GM18909 (cell line): ENCODE data around the gene DNAJC11.
A peak's percentile ranks its signal among the peaks of the same experiment; 100 is the strongest.
"Not testable (repeated sequence)": the region's sequence is repeated elsewhere in the genome, so short reads cannot be mapped to it uniquely, and the experiment has no call there.

Source experiments
- ATAC-seq: cut with Tn5 transposase; IDR thresholded peaks from one replicate; pipeline ENCODE4 v1.9.1; 2021; ENCODE audit warnings: mild to moderate bottlenecking; ENCODE audit not compliant: unreplicated experiment, poor library complexity

DNAJC11 gene

DNA sequence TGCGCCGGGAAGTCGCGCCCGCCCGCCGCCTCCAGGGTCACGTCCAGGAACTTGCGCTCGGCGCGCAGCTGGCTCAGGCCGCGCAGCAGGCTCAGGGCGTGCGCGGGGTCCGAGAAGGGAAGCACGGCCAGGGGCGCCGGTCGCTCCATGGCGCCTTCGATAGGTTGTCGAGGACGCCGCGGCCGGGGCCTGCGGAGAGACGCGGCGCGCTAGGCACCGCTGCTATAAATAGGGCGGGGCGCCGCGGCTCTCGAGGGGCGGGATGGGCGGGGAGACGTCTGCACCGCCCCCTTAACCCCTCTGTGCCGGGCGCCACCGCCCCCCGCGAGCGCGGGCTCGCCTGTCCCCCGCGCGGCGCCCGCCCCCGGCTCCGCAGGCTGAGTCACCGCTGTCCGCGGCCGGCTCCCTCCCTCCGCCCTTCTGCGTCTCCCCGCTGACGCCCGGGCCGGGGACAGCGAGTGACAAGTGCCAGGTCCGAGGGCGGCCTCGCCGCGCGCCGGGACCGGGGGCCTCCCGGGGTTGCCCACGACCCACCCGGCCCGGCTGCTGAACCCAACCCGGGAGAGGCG is 98.9 kb downstream of the DNAJC11 start, which contains the start of gene KLHL21:
TSS of gene KLHL21 (minus strand) at position 201 of the 569 bp plus-strand sequence. CDS start at position 149, 52 bp downstream.
- ATAC-seq = peak; percentile 53

- peak; percentile 8 for ATAC-seq
These were observed 99.5 kb downstream of the DNAJC11 start for GRCh38 chr1:6601923-6602668.

DNA sequence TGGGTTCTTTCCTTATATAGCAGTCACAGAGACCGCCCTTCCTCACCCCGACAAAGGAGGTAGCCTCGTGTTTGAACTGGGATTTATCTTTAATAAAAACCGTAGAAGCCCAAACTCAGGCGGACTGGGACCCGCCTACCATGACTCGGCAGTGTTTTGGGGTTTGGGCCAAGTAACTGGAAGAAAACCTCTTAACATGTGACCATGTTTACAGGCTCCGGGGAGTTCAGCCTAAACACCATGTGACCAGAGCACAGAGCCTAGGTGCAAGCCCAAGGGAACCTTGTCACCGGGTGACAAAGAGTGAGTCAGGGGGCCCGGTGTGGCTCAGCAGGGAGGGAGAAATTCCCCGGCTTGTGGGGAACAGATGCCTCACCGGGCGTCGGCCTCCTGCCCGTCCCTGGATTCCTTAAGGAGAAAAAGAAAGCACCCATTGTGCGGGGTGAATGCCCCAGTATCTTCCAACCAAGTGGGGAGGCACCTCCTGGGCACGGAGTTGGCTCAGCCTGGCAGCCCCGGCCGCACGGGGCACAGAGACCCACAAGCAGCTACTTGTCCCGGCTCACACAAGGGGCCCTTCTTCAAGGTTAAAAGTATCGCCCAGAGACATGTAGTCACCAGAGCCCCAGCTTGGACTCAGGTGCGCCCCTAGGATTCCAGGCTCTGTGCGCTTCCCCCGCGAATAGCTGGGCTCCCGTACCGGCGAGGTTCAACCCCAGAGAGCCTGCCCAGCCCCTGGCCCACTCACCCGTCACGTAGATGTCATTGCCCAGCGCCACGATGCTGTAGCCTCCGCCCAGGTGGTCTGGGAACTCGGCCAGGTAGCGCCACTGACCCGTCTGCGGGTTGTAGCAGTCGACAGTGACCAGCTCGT is 100.3 kb downstream of the DNAJC11 start:
- ATAC-seq = no peak

GRCh38 chr1:6600410-6601048 is 101.1 kb downstream of the DNAJC11 start:
- ATAC-seq = no peak

DNA sequence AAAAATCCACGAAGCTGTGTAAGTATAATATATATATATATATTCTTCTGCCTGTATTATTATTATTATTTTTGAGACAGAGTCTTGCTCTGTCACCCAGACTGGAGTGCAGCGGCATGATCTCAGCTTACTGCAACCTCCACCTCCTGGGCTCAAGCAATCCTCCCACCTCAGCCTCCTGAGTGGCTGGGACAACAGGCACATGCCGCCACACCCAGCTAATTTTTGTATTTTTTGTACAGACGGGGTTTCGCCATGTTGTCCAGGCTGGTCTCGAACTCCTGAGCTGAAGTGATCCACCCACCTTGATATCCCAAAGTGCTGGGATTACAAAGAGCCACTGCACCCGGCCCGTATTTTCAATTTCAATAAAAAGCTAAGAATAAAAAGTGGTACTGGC is 101.6 kb downstream of the DNAJC11 start:
- ATAC-seq = not testable (repeated sequence)

- no peak for ATAC-seq
These were observed 102.3 kb downstream of the DNAJC11 start for GRCh38 chr1:6599141-6599975.

- no peak for ATAC-seq
These were observed 103.9 kb downstream of the DNAJC11 start for GRCh38 chr1:6597777-6598131.

DNA sequence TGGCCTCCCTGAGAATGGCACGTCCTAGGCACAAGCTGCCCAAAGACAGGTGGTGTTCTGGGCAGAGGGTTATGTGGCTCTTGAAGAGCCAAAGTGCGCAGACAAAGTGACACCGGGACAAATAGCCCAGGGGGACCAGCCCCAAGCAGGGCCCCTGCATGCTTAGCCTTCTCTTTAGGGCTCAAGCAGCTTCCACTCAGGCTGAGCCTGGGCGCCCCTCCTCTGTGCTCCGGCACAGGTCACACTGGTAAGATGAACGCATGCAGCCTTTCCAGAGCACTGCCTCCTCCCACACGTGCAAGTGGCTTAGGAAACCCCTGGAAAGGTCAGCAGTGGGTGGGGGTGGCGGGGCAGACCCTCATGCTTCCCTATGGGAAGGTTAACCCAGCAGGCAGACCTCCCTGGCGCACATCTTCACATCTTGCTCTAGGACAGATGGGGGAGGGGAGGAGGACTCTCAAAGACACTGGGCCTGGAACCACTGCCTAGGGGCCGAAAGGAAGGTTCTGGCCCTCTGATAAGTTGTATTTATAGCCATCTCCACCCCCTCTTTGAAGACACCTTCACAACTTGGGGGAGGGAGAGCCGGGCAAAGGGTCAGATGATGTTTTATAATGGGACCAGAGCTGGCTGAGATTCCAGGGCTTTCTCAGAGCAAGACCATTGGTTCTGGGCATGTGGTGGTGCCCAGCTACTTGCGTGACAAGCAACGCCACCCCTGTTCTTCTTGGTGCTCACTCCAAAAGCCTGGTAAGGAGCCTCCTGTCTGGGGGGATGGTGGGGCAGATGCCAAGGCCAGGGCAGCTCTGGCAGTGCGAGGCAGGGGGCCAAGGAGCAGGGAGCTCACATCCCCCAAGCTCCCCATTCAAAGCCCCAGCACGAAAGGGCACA is 104.5 kb downstream of the DNAJC11 start:
- ATAC-seq = no peak

DNA sequence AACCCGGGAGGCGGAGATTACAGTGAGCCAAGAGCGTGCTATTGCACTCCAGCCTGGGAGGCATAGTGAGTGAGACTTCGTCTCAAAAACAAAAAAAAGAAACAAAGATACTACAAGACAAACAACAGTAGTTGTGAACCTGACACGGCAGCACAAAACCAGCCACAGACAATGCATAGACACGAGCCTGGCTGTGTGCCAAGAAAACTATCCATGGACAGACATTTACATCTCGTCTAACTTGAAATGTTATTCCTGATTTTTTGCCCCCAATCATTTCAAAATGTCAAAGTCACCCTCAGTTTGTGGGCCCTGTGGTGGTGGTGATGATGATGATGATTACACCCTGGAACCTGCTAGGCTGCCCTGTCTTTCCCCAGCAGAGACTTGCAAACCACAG is 105.3 kb downstream of the DNAJC11 start:
- no peak for ATAC-seq

- ATAC-seq = no peak
These were observed 106.5 kb downstream of the DNAJC11 start for GRCh38 chr1:6594977-6595740.

GRCh38 chr1:6593810-6594209 is 107.8 kb downstream of the DNAJC11 start:
- no peak for ATAC-seq

- no peak for ATAC-seq
These were observed 108.6 kb downstream of the DNAJC11 start for GRCh38 chr1:6592865-6593593.

GRCh38 chr1:6592441-6592840 is 109.2 kb downstream of the DNAJC11 start:
- ATAC-seq = no peak

- no peak for ATAC-seq
These were observed 110.0 kb downstream of the DNAJC11 start for GRCh38 chr1:6591644-6592043.

GRCh38 chr1:6591222-6591621 is 110.4 kb downstream of the DNAJC11 start:
- no peak for ATAC-seq

- no peak for ATAC-seq
These were observed 111.6 kb downstream of the DNAJC11 start for GRCh38 chr1:6590046-6590445.

DNA sequence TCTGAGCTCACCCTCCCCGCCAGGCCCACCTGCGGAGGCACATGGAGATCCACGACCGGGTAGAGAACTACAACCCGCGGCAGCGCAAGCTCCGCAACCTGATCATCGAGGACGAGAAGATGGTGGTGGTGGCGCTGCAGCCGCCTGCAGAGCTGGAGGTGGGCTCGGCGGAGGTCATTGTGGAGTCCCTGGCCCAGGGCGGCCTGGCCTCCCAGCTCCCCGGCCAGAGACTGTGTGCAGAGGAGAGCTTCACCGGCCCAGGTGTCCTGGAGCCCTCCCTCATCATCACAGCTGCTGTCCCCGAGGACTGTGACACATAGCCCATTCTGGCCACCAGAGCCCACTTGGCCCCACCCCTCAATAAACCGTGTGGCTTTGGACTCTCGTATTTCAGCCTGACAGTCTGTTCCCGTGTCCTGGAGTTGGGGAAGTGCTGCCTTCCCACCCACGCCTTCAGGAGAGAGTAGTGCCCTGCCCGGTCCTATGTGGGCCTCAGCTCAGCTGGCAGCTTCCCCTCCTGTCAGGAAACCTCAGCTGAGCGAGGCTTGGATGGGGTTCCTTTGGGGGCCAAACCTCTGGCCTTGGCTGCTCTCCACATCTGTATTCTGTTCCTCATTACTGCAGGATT is 112.6 kb downstream of the DNAJC11 start:
- ATAC-seq = no peak
